K562 (cell line): ENCODE results near the gene RTBDN. TPM values are rescaled to one million over a fixed set of nuclear protein-coding genes. Genes with fewer than 3 reads are reported as not detected.

Experiments used
- ARNT ChIP-seq, 2 experiments: fragments of 450-650 bp; IDR thresholded peaks; 2 replicates each; pipeline ENCODE4 v1.6.1; 2016; ENCODE audit warnings: mild to moderate bottlenecking in 1 of 2
- ATF7 ChIP-seq: fragments of 450-650 bp; IDR thresholded peaks from 2 replicates; pipeline ENCODE4 v1.7.1; 2014; ENCODE audit warnings: mild to moderate bottlenecking, moderate library complexity
- BHLHE40 ChIP-seq: IDR thresholded peaks from 2 replicates; pipeline ENCODE4 v1.6.1; 2011; ENCODE audit warnings: low read length, improper control_type of control experiment
- E2F3 ChIP-seq: fragments of 250-450 bp; sonication (Bioruptor Pico); IDR thresholded peaks from 2 replicates; pipeline ENCODE4 v1.4.0; 2020; ENCODE audit warnings: mild to moderate bottlenecking
- EGR1 ChIP-seq: fragments of 450-650 bp; conservative IDR thresholded peaks from 2 replicates; pipeline ENCODE4 v1.6.1; 2017; ENCODE audit warnings: mild to moderate bottlenecking
- HLTF ChIP-seq: fragments of 450-650 bp; IDR thresholded peaks from 2 replicates; pipeline ENCODE4 v1.6.1; 2016
- HNRNPLL ChIP-seq: fragments of 200-400 bp; formaldehyde crosslinking; IDR thresholded peaks from 2 replicates; pipeline ENCODE4 v1.6.1; 2017; ENCODE audit warnings: low read length, low read depth, mild to moderate bottlenecking; ENCODE audit not compliant: poor library complexity, severe bottlenecking
- NBN ChIP-seq: fragments of 450-650 bp; IDR thresholded peaks from 2 replicates; pipeline ENCODE4 v1.6.1; 2016; ENCODE audit warnings: low read depth, mild to moderate bottlenecking
- PHF8 ChIP-seq: fragments of 200-600 bp; sonication (generic); IDR thresholded peaks from 2 replicates; pipeline ENCODE4 v1.6.1; 2012; ENCODE audit warnings: mixed run types, mild to moderate bottlenecking, inconsistent platforms, low read length, moderate library complexity, borderline replicate concordance
- PTRF ChIP-seq: fragments of 450-650 bp; IDR thresholded peaks from 2 replicates; pipeline ENCODE4 v1.6.1; 2016; ENCODE audit warnings: mild to moderate bottlenecking, missing genetic modification characterization, missing compliant biosample characterization
- RBM34 ChIP-seq: fragments of 200-400 bp; formaldehyde crosslinking; IDR thresholded peaks from 2 replicates; pipeline ENCODE4 v1.6.1; 2018; ENCODE audit warnings: low read length, borderline replicate concordance; ENCODE audit not compliant: insufficient read depth
- RREB1 ChIP-seq: fragments of 250-450 bp; sonication (Bioruptor Pico); IDR thresholded peaks from 2 replicates; pipeline ENCODE4 v1.4.0; 2020
- SMAD2 ChIP-seq: fragments of 150-350 bp; IDR thresholded peaks from 2 replicates; pipeline ENCODE4 v1.6.1; 2014; ENCODE audit warnings: low read depth, mild to moderate bottlenecking, low read length
- ZNF347 ChIP-seq: fragments of 450-650 bp; formaldehyde crosslinking; IDR thresholded peaks from 2 replicates; pipeline ENCODE4 v1.4.0; 2020; ENCODE audit warnings: low read depth, mild to moderate bottlenecking, moderate library complexity
- polyA plus RNA-seq, 8 experiments: library from polyadenylated mRNA; depleted of rRNA in 4 of 8; stranded (reverse) in 5 of 8; unstranded in 3 of 8; fragments of >200 nt; fragmentation: Nextera tagmentation in 2 of 8; fragmentation: Illumina TruSeq in 1 of 8; extraction: Ambion mirVana in 2 of 8; extraction: Trizol in 1 of 8; gene quantifications; 2 replicates each; pipeline versions ENCODE4 v1.2.1 to v1.2.3, GENCODE V29; 2011 to 2014; ENCODE audit warnings: inconsistent platforms in 1 of 8, missing spikeins in 1 of 8
- total RNA-seq, 7 experiments: library from RNA; depleted of rRNA in 6 of 7; stranded (reverse); fragments of >200 nt in 6 of 7; fragmentation: Illumina TruSeq in 2 of 7; extraction: Trizol in 2 of 7; gene quantifications; 2 replicates each; pipeline versions ENCODE4 v1.2.1 to v1.2.3, GENCODE V29; 2011 to 2021; ENCODE audit warnings: low replicate concordance in 1 of 7
- TF ChIP-seq, protein P1 (sequence below): fragments of 250-450 bp; sonication (Bioruptor Pico); IDR thresholded peaks from 2 replicates; pipeline ENCODE4 v1.4.0; 2020; ENCODE audit warnings: borderline replicate concordance
- TF ChIP-seq, protein P2 (sequence below): fragments of 250-450 bp; sonication (Bioruptor Pico); IDR thresholded peaks from 2 replicates; pipeline ENCODE4 v1.5.0; 2020; ENCODE audit warnings: mild to moderate bottlenecking, borderline replicate concordance
- TF ChIP-seq, protein P3 (sequence below): IDR thresholded peaks from 2 replicates; pipeline ENCODE4 v1.6.1; 2014; ENCODE audit warnings: antibody characterized with exemption

RTBDN gene
- total and polyA plus RNA-seq, 9 of the 15 experiments (the other 6 are each of a cell fraction or from before 2014, with no cell fraction given): 0.20 to 2.3 (median 0.72) TPM; not detected in 1

- TF ChIP-seq RREB1 (no peak), HLTF (no peak), BHLHE40 (no peak), PHF8 (no peak), ATF7 (no peak), NBN (no peak), E2F3 (CRISPR knock-in tag) (0 out of 2 replicates have a peak, but pooled peaks have one; percentile 60), EGR1 (peak; percentile 73), RBM34 (no peak), PTRF (no peak), ARNT (IDR thresholded peaks at IDR 0.05) (0 out of 4 replicates have a peak, but pooled peaks of 1 of the 2 experiments have one; percentile 24), HNRNPLL (no peak), SMAD2 (no peak), ZNF347 (CRISPR knock-in tag) (no peak)
- TF ChIP-seq, protein P1, sequence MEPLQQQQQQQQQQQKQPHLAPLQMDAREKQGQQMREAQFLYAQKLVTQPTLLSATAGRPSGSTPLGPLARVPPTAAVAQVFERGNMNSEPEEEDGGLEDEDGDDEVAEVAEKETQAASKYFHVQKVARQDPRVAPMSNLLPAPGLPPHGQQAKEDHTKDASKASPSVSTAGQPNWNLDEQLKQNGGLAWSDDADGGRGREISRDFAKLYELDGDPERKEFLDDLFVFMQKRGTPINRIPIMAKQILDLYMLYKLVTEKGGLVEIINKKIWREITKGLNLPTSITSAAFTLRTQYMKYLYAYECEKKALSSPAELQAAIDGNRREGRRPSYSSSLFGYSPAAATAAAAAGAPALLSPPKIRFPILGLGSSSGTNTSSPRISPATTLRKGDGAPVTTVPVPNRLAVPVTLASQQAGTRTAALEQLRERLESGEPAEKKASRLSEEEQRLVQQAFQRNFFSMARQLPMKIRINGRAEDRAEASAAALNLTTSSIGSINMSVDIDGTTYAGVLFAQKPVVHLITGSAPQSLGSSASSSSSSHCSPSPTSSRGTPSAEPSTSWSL (CRISPR knock-in tag): no peak
- TF ChIP-seq, protein P2, sequence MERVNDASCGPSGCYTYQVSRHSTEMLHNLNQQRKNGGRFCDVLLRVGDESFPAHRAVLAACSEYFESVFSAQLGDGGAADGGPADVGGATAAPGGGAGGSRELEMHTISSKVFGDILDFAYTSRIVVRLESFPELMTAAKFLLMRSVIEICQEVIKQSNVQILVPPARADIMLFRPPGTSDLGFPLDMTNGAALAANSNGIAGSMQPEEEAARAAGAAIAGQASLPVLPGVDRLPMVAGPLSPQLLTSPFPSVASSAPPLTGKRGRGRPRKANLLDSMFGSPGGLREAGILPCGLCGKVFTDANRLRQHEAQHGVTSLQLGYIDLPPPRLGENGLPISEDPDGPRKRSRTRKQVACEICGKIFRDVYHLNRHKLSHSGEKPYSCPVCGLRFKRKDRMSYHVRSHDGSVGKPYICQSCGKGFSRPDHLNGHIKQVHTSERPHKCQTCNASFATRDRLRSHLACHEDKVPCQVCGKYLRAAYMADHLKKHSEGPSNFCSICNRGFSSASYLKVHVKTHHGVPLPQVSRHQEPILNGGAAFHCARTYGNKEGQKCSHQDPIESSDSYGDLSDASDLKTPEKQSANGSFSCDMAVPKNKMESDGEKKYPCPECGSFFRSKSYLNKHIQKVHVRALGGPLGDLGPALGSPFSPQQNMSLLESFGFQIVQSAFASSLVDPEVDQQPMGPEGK: no peak
- TF ChIP-seq, protein P3, sequence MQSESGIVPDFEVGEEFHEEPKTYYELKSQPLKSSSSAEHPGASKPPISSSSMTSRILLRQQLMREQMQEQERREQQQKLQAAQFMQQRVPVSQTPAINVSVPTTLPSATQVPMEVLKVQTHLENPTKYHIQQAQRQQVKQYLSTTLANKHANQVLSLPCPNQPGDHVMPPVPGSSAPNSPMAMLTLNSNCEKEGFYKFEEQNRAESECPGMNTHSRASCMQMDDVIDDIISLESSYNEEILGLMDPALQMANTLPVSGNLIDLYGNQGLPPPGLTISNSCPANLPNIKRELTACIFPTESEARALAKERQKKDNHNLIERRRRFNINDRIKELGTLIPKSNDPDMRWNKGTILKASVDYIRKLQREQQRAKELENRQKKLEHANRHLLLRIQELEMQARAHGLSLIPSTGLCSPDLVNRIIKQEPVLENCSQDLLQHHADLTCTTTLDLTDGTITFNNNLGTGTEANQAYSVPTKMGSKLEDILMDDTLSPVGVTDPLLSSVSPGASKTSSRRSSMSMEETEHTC: no peak
Measured at GRCh38 chr19:12788682-12789097, 45.7 kb downstream of the RTBDN start (continued).
